Measurements from ENCODE around the gene GPR37L1.

GPR37L1 gene

GRCh38 chr1:202081992-202082391 lies 40.7 kb upstream of the GPR37L1 start:
- DNase-seq (ENCODE audit: low spot score), result no peak
- no peak for TF ChIP-seq CTCF (IDR thresholded peaks at IDR 0.05; ENCODE audit: extremely low read depth, insufficient read depth, missing control alignments)

GRCh38 chr1:202084791-202085681 lies 37.7 kb upstream of the GPR37L1 start:
- in situ Hi-C loops (cut with MboI; ENCODE audit: low pct_unique_long_range_greater_than_20kb, low sequenced_read_pairs, unreplicated experiment), result no loop called here
- no peak for TF ChIP-seq CTCF (IDR thresholded peaks at IDR 0.05; ENCODE audit: extremely low read depth, insufficient read depth, missing control alignments)
- DNase-seq (ENCODE audit: low spot score), result no peak

More at GRCh38 chr1:202081992-202082391, 40.7 kb upstream of the GPR37L1 start:
- in situ Hi-C loops (cut with MboI; ENCODE audit: low pct_unique_long_range_greater_than_20kb, low sequenced_read_pairs, unreplicated experiment), result no loop called here

- TF ChIP-seq CTCF (IDR thresholded peaks at IDR 0.05; ENCODE audit: extremely low read depth, insufficient read depth, missing control alignments), result no peak
- DNase-seq (ENCODE audit: low spot score), result no peak
- in situ Hi-C loops (cut with MboI; ENCODE audit: low pct_unique_long_range_greater_than_20kb, low sequenced_read_pairs, unreplicated experiment), result no loop called here
These were observed 36.9 kb upstream of the GPR37L1 start for GRCh38 chr1:202085682-202086373.

- no peak for TF ChIP-seq CTCF (IDR thresholded peaks at IDR 0.05; ENCODE audit: extremely low read depth, insufficient read depth, missing control alignments)
- no peak for DNase-seq (ENCODE audit: low spot score)
- in situ Hi-C loops (cut with MboI; ENCODE audit: low pct_unique_long_range_greater_than_20kb, low sequenced_read_pairs, unreplicated experiment), result no loop called here
These were observed 36.0 kb upstream of the GPR37L1 start for GRCh38 chr1:202086579-202087350.

- TF ChIP-seq CTCF (IDR thresholded peaks at IDR 0.05; ENCODE audit: extremely low read depth, insufficient read depth, missing control alignments), result no peak
- no peak for DNase-seq (ENCODE audit: low spot score)
- in situ Hi-C loops (cut with MboI; ENCODE audit: low pct_unique_long_range_greater_than_20kb, low sequenced_read_pairs, unreplicated experiment), result no loop called here
These were observed 34.5 kb upstream of the GPR37L1 start for GRCh38 chr1:202088206-202088605.

GRCh38 chr1:202090994-202091393 lies 31.7 kb upstream of the GPR37L1 start:
- no peak for TF ChIP-seq CTCF (IDR thresholded peaks at IDR 0.05; ENCODE audit: extremely low read depth, insufficient read depth, missing control alignments)
- in situ Hi-C loops (cut with MboI; ENCODE audit: low pct_unique_long_range_greater_than_20kb, low sequenced_read_pairs, unreplicated experiment), result no loop called here
- DNase-seq (ENCODE audit: low spot score), result no peak
